Activated T-cell treated with anti-CD3 and anti-CD28 coated beads for 1 hour (primary cell): Measurements from ENCODE around the gene C10orf53.

Source experiments
- DNase-seq: peaks from one replicate; pipeline ENCODE4 v3.0.0-alpha.2; 2020; ENCODE audit warnings: low read depth

Gene C10orf53

DNA sequence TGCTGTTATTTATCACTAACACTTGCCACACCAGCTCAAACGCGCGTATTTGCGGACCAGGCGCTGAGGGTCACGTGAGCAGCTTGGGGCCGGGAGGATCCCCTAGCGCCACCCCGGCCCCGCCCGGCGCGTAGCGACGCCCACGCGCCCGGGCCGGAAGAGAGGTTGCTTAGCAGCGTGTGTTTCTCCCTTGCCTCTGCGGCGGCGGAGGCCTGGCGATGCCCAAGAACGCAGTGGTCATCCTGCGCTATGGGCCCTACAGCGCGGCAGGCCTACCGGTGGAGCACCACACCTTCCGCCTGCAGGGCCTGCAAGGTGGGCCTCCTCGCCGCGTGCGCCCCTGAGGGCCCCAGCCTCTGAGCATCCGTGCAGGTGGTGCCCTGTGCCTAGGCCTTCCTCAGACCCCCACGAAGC is at the start of gene C10orf53:
C10orf53 (plus strand) TSS at position 172 of the 414 bp plus-strand sequence; CDS start at position 219, 47 bp downstream.
- DNase-seq: no peak

GRCh38 chr10:49631975-49632374 is 47.5 kb upstream of the C10orf53 start:
- no peak for DNase-seq

DNA sequence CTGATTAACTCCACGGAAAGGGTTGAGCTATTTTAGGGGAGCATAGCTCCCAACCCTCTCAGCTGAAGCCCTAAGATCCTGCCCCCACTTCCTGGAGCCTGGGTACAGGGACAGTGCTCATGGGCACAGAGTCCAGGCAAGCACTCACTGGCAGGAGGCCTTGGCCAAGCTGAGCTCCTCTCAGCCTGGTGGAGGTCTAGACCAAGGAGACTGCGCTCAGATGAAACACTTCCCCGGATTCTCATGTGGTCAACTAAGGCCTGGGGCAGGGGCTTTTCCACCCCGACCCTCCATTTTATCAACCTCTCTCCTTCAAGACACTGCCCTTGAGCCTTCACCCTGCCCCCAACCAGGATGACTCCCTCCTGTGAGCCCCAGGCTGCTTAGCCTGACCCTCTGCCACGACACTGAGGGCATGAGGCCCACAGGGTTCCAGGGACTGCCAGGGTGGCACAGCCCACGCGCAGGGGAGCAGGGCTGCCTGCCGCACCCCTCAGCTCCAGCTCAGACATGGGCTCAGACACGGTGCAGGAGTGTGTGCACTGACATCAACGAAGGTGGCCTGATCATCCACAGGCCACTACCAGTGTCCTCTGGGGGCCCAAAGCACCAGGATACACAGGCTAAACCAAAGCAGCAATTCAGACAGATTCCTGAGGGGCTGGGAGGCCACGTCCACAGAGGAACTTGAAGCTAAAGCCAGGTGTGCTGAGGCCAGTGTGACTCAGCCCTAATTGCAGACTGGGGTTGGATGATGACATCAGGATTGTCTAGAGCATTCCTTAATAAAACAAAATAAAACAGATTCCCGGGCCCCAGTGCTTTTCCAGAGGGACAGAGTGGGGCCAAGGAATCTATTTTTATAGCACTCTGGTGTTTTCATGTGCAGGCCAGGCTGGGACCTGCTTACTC is 46.8 kb upstream of the C10orf53 start:
- DNase-seq: no peak

GRCh38 chr10:49633327-49634068 is 46.0 kb upstream of the C10orf53 start:
- no peak for DNase-seq

GRCh38 chr10:49634069-49634660 is 45.3 kb upstream of the C10orf53 start:
- DNase-seq: no peak

DNA sequence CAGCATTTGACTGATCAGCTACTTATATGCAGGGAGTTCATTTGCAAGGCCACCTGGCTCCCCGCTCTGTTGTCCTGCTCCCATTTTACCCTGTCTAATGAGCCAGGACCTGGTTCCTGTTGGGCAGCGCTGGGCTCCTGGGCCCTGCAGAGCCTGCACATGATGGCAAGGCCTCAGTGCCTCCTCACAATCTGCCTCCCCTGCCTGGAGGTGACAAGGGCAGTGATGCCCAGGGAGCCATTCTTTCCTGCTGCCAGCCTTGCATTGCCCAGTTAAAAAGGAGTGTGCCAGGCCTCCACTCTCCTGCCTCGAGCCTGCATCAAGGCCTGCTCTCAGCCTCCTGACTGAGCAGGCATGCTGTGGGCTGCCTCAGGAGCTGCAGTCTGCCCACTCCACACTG is 37.1 kb upstream of the C10orf53 start:
- no peak for DNase-seq

- no peak for DNase-seq
These were observed 36.0 kb upstream of the C10orf53 start for GRCh38 chr10:49643241-49644034.

DNA sequence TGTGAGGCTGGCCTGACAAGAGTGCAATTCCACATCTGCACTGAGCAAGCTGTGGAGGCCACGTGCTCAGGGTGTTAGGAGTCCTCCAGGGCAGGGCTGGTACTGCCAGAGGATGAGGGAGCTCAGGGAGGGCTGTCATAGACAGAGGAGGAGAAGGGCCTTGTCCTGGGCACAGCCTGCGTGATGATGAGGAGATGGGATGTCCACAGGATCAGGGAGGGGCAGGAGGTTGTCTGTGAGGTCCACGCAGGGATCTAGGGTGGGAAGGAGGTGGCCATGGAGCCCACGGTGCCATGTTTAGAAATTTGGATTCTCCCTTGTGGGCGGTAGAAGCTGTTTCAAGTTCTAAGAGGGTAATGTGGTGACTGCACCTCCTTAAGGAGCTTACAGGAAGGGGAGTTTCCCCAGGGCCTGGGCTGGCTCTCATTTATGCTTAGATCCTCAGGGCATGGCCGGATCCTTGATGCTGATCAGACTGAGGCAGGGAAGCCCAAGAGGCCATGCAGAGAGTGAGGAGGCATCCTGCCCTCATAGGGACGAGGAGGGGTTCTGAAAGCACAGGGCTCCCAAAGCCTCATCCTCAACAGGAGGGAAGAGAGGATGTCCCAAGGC is 35.3 kb upstream of the C10orf53 start:
- DNase-seq: no peak

GRCh38 chr10:49645417-49645816 is 34.0 kb upstream of the C10orf53 start:
- DNase-seq: no peak

DNA sequence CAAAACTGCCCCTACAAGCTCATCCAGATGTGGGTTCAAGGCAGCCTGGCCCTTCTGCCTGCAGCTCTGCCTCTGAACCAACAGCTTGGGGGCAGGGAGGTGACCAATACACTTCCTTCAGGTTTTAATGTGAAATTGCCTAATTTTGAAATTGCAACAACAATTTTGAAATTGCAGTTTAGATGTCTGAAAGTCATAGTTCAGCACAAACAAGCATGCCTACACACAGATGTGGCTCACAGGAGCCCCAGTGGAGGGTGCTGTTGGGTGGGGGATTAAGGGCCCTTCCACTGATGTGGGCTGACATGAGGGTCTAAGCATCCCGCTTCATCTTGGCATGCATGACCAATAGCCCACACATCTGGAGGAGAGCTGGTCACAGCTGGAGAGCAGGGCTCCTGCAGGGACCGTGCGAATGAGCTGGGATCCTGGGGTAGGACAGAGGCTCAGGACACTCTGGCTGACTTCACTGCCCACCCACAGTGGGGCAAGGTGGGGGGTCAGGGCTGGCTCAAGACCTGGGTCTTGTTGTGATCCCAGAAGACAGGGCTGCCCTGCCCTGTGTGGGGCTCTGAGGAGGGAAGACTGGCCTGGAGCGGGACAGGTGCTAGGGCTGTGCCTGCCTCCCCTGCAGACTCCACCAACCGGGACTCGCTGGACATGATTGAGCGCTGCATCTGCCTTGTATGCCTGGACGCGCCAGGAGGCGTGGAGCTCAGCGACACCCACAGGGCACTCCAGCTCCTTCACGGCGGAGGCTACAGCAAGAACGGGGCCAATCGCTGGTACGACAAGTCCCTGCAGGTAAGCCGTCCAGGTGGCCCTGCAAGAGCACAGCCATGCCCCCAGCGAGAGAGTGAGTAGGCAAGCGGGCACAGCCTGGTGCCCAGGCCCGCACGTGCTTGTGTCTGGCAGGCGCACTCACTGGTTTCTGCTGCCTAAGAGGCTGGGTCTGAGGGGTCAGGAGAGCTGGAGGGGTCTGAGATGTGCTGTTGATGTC is 33.3 kb upstream of the C10orf53 start:
- no peak for DNase-seq

- DNase-seq: no peak
These were observed 31.9 kb upstream of the C10orf53 start for GRCh38 chr10:49647554-49647953.

GRCh38 chr10:49647985-49648795 is 31.3 kb upstream of the C10orf53 start:
- DNase-seq: no peak

DNA sequence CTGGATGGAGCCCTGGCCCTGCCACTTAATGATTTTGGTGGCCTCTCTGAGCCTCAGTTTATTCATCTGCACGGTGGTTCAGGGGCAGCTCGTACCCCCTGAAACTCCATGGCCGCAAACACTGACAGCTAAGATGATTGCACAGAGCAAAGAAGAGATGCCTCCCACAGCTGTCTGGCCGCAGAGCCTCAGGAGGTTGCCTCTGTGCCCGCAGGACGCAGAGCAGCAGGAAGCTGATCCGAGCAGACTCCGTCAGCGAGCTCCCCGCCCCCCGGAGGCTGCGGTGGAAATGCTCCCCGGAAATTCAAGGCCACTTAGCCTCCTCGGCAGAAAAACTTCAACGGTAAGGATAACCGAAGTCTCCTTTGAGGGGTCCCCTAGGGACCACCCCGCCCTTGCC is 30.2 kb upstream of the C10orf53 start:
- DNase-seq: no peak

GRCh38 chr10:49649936-49650723 is 29.3 kb upstream of the C10orf53 start:
- DNase-seq: no peak

- no peak for DNase-seq
These were observed 28.8 kb upstream of the C10orf53 start for GRCh38 chr10:49650724-49651034.

DNA sequence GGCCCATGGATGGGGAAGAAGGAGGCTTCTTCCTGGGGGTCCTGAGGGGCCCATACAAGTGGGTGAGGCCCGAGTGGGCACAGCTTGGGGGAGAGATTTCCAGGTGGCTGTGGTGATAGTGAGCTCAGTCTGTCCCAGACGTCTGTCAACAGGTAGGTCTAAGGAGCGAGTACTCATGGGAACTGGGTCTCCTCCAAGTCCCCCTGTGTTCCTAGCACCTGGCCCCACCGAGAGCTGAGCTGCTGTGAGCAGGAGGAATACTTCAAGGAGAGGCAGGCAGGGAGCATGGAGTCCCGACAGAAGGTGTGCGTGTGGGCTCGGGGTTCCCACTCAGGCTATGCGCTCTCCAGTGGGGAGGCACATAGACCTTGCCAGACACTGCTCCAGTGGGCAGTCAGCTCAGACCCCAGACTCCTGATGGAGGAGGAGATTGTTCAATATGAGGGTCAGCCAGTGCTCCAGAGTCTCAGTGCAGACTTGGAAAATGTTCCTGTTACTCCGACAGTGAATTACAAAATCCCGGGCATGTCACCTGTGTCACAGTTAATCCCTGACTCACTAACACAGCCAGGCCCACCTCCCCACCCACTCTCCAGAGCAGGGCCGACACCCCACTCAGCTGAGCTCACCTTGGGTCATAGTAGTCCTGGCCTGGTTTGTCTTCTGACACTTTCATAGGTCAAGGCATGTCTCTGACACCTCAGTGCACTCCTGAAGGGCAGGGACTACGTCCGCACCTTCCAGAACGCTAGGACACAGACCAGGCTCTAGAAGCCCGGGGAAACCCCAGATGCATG is 28.2 kb upstream of the C10orf53 start:
- DNase-seq: no peak

- no peak for DNase-seq
These were observed 27.5 kb upstream of the C10orf53 start for GRCh38 chr10:49651917-49652316.
